ENCODE data around the gene MAP1LC3B2. TPM values are rescaled to one million over a fixed set of nuclear protein-coding genes. Genes with fewer than 3 reads are reported as not detected.
"Not testable (repeated sequence)": the region's sequence is repeated elsewhere in the genome, so short reads cannot be mapped to it uniquely, and the experiment has no call there.

MAP1LC3B2 gene
- total RNA-seq, 2 experiments from 2014 or later: 0.54 to 1.7 TPM

DNA sequence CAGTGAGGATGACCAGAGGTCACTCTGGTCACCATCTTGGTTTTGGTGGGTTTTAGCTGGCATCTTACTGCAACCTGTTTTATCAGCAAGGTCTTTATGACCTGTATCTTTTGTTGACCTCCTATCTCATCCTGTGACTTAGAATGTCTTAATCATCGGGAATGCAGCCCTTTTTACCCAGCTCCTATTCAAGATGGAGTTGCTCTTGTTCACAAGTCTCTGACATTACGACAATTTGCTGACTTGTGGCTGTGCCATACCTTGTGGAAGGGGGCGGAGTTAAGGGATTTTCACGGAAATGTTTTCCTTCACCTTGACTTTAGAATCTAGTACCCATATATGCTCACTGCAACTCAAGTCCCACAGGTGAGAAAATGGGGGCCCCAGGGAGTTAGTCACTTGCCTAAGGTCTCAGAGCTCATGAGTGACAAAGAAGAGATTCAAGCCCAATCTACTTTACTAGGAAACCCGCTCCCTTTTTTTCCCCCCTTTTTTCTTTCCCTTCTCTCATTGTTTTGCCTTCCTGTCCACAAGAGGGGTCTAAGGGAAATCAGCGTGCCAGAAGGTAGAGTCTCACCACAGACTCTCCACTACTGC is 2.7 kb upstream of the MAP1LC3B2 start:
- no peak overlapping the region for H3K27ac Mint-ChIP-seq
- peaks cover 8% of the 10 kb centered on the region for H3K36me3 Mint-ChIP-seq
- H3K4me3 Mint-ChIP-seq: no peak overlapping the region
- H3K27me3 Mint-ChIP-seq: peaks cover 13% of the 10 kb centered on the region
- DNase-seq (no peak), ATAC-seq (no peak)
- no peaks in the 10 kb centered on the region for H3K9me3 Mint-ChIP-seq (ENCODE audit: low read depth)
- peaks cover 28% of the 10 kb centered on the region for H3K4me1 Mint-ChIP-seq
- CTCF ChIA-PET: interaction anchor here (1.0 to 4.3 kb wide), 2 partner anchors 19 to 44 kb away, joined by 3 to 23 read pairs; no protein-coding TSS in a partner anchor

GRCh38 chr12:116556964-116557698 is 2.0 kb upstream of the MAP1LC3B2 start:
- no peak overlapping the region for H3K4me3 Mint-ChIP-seq
- DNase-seq (no peak), ATAC-seq (no peak)
- CTCF ChIA-PET: interaction anchor here (0.8 to 4.3 kb wide), 3 partner anchors 20 to 43 kb away, joined by 3 to 23 read pairs (median 3); no protein-coding TSS in a partner anchor
- peaks cover 13% of the 10 kb centered on the region for H3K27me3 Mint-ChIP-seq
- no peaks in the 10 kb centered on the region for H3K9me3 Mint-ChIP-seq (ENCODE audit: low read depth)
- no peak overlapping the region for H3K27ac Mint-ChIP-seq
- peaks cover 28% of the 10 kb centered on the region for H3K4me1 Mint-ChIP-seq
- peaks cover 12% of the 10 kb centered on the region for H3K36me3 Mint-ChIP-seq

DNA sequence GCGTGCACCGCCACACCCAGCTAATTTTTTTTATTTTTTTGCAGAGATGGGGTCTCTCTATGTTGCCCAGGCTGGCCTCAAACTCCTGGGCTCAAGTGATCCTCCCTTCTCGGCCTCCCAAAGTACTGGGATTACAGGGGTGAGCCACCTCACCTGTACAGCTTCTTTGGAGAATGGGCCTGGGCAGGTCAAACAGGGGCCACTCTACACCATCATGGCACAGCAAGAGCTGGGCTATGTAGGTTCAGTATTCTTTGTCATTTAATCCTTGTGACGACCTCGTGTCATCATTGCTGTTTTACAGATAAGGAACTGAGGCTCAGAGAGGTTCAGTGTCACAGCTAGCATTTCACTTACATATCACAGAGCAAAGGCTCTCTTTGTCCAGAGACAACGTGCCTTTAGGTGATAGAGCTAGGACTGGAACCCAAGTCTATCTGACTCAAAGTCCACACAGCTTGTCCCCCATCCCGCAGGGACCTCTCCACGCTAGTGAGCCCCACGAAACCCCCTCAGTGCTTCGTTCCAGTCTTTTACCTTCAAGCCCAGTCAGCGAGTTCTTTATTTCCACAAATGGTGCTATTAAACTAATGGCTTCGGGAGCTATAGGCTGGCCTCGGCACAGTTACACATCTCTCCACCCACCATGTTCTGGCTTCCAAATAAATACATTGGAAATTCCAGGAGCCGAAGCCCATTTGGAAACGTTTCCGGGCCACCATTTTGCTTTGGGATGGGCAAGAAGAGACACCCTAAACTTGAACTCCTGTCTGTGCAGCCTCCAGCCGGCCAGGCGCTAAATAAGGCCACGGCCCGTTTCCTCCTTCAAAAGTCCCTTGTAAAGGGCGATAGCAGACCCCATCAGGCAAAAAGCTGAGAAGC is 660 bp upstream of the MAP1LC3B2 start:
- no peak for DNase-seq
- Mint-ChIP-seq H3K27me3 (peaks cover 13% of the 10 kb centered on the region), H3K4me1 (peaks cover 28% of the 10 kb centered on the region), H3K4me3 (peak overlapping the region; percentile 72), H3K27ac (peak overlapping the region; percentile 99), H3K9me3 (ENCODE audit: low read depth) (peaks cover 4% of the 10 kb centered on the region), H3K36me3 (peaks cover 20% of the 10 kb centered on the region)
- no peak for ATAC-seq
- CTCF ChIA-PET: interaction anchor here (0.9 to 4.3 kb wide), 10 partner anchors 9 to 391 kb away, joined by 3 to 26 read pairs (median 6); no protein-coding TSS in a partner anchor

GRCh38 chr12:116561181-116561821 is 2.1 kb downstream of the MAP1LC3B2 start:
- no peak overlapping the region for H3K27ac Mint-ChIP-seq
- DNase-seq: no peak
- ATAC-seq: no peak
- CTCF ChIA-PET: interaction anchor here (1.0 to 3.7 kb wide), 2 partner anchors 11 to 39 kb away, joined by 3 to 26 read pairs; no protein-coding TSS in a partner anchor
- H3K9me3 Mint-ChIP-seq (ENCODE audit: low read depth): peaks cover 16% of the 10 kb centered on the region
- peaks cover 35% of the 10 kb centered on the region for H3K36me3 Mint-ChIP-seq
- H3K4me3 Mint-ChIP-seq: no peak overlapping the region
- peaks cover 9% of the 10 kb centered on the region for H3K27me3 Mint-ChIP-seq
- peaks cover 28% of the 10 kb centered on the region for H3K4me1 Mint-ChIP-seq

- Mint-ChIP-seq H3K9me3 (ENCODE audit: low read depth) (peaks cover 16% of the 10 kb centered on the region), H3K27me3 (peaks cover 4% of the 10 kb centered on the region), H3K4me3 (no peak overlapping the region), H3K27ac (no peak overlapping the region), H3K4me1 (peaks cover 26% of the 10 kb centered on the region), H3K36me3 (peaks cover 31% of the 10 kb centered on the region)
- CTCF ChIA-PET: no interaction called here
- no peak for ATAC-seq
- no peak for DNase-seq
Measured at GRCh38 chr12:116562090-116562489, 2.9 kb downstream of the MAP1LC3B2 start.

GRCh38 chr12:116563262-116563661 is 4.1 kb downstream of the MAP1LC3B2 start:
- CTCF ChIA-PET: interaction anchor here (1.4 to 1.5 kb wide), 2 partner anchors 10 to 30 kb away, joined by 4 to 7 read pairs; no protein-coding TSS in a partner anchor
- DNase-seq: no peak

GRCh38 chr12:116564080-116564479 is 4.9 kb downstream of the MAP1LC3B2 start:
- Mint-ChIP-seq H3K36me3 (peaks cover 31% of the 10 kb centered on the region), H3K27me3 (peaks cover 4% of the 10 kb centered on the region), H3K4me3 (no peak overlapping the region), H3K9me3 (ENCODE audit: low read depth) (peaks cover 16% of the 10 kb centered on the region), H3K27ac (no peak overlapping the region), H3K4me1 (peaks cover 13% of the 10 kb centered on the region)
- DNase-seq (no peak), ATAC-seq (no peak)
- CTCF ChIA-PET: interaction anchor here (1.4 to 1.5 kb wide), 2 partner anchors 9 to 31 kb away, joined by 4 to 7 read pairs; no protein-coding TSS in a partner anchor

More at GRCh38 chr12:116563262-116563661, 4.1 kb downstream of the MAP1LC3B2 start:
- Mint-ChIP-seq H3K27me3 (peaks cover 4% of the 10 kb centered on the region), H3K4me1 (peaks cover 21% of the 10 kb centered on the region), H3K36me3 (peaks cover 31% of the 10 kb centered on the region), H3K27ac (no peak overlapping the region), H3K4me3 (no peak overlapping the region), H3K9me3 (ENCODE audit: low read depth) (peaks cover 16% of the 10 kb centered on the region)
- ATAC-seq: no peak

DNA sequence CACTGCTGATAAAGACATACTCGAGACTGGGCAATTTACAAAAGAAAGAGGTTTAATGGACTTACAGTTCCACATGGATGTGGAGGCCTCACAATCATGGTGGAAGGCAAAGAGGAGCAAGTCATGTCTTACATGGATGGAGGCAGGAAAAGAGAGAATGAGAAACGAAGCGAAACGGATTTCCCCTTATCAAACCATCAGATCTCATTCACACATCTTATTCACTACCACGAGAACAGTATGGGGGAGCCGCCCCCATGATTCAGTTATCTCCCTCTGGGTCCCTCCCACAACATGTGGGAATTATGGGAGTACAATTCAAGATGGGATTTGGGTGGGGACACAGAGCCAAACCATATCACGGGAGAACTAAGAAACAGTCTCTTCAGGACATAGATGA is 6.0 kb downstream of the MAP1LC3B2 start:
- Mint-ChIP-seq H3K36me3 (peaks cover 29% of the 10 kb centered on the region), H3K9me3 (ENCODE audit: low read depth) (peaks cover 16% of the 10 kb centered on the region)
- H3K4me3 Mint-ChIP-seq, H3K27ac Mint-ChIP-seq, ATAC-seq, H3K4me1 Mint-ChIP-seq, CTCF ChIA-PET, DNase-seq, H3K27me3 Mint-ChIP-seq: not testable (repeated sequence)

GRCh38 chr12:116565963-116566362 is 6.8 kb downstream of the MAP1LC3B2 start:
- Mint-ChIP-seq H3K36me3 (peaks cover 29% of the 10 kb centered on the region), H3K4me3 (no peak overlapping the region), H3K4me1 (no peaks in the 10 kb centered on the region), H3K27me3 (peaks cover 2% of the 10 kb centered on the region), H3K9me3 (ENCODE audit: low read depth) (peaks cover 16% of the 10 kb centered on the region), H3K27ac (no peak overlapping the region)
- CTCF ChIA-PET: no interaction called here
- no peak for ATAC-seq
- no peak for DNase-seq

DNA sequence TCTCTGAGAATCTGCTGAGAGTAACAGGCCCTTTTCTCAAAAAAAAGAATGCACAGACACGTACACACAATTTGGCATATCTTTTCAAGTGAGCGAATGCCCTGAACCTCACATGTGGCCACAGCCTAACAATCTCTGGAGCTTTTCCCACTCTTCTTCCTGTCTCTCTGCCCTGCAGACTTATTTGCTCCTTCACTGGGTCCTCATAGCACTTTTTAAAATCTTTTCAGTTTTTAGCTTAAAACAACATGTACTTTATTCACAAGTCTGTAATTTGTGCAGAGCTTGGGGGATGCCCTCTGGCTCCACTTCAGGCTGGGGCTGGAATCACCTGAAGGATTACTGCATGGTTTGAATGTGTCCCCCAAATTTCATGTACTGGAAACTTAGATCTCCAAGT is 9.0 kb downstream of the MAP1LC3B2 start:
- no peak overlapping the region for H3K27ac Mint-ChIP-seq
- peaks cover 15% of the 10 kb centered on the region for H3K9me3 Mint-ChIP-seq (ENCODE audit: low read depth)
- ATAC-seq: no peak
- peaks cover 2% of the 10 kb centered on the region for H3K27me3 Mint-ChIP-seq
- H3K36me3 Mint-ChIP-seq: peaks cover 20% of the 10 kb centered on the region
- H3K4me1 Mint-ChIP-seq: no peaks in the 10 kb centered on the region
- DNase-seq: no peak
- CTCF ChIA-PET: no interaction called here
- H3K4me3 Mint-ChIP-seq: no peak overlapping the region

DNA sequence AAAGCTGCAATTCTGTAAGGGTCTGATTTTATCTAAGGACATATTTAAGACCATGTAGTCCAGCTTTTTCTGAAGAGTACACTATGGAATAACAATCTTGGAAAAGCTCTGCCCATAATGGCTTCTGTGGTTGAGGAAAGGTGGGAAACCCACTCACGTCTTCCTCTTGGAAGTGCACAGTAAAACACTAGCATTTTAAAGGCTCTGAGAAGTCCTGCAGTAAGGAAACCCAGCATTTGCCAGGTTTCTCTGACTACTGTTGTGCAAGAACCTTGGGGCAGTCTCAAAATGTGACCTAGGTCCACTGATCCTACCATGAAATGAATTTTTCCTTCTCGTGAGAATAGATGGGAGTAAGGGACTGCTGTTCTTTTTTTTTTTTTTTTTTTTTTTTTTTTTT is 11.9 kb downstream of the MAP1LC3B2 start:
- CTCF ChIA-PET: interaction anchor here (0.7 kb wide), 1 partner anchor 395 kb away, joined by 3 read pairs; no protein-coding TSS in a partner anchor
- H3K4me3 Mint-ChIP-seq: no peak overlapping the region
- DNase-seq: no peak
- H3K4me1 Mint-ChIP-seq: no peaks in the 10 kb centered on the region
- H3K36me3 Mint-ChIP-seq: no peaks in the 10 kb centered on the region
- no peak overlapping the region for H3K27ac Mint-ChIP-seq
- no peaks in the 10 kb centered on the region for H3K27me3 Mint-ChIP-seq
- no peaks in the 10 kb centered on the region for H3K9me3 Mint-ChIP-seq (ENCODE audit: low read depth)
- no peak for ATAC-seq

DNA sequence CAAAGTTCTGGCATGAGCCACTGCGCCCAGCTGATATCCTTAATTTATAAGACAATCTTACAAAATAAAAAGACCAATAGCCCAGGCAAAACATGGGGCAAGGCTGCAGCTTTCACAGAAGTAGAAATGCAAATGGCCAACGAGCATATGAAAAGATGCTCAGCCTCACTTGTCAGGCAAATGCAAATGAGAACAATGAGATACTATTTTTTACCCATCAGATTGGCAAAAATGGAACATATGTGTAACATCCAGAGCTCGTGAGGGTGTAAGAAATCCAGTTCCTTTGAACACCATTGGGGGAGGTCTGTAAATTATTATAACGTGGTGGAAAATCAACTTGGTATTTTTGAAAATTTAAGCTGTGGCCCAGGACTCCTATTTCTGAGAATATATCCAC is 14.6 kb downstream of the MAP1LC3B2 start:
- no peak for ATAC-seq
- Mint-ChIP-seq H3K36me3 (no peaks in the 10 kb centered on the region), H3K27ac (no peak overlapping the region), H3K4me1 (no peaks in the 10 kb centered on the region), H3K4me3 (no peak overlapping the region), H3K27me3 (peaks cover 5% of the 10 kb centered on the region), H3K9me3 (ENCODE audit: low read depth) (no peaks in the 10 kb centered on the region)
- DNase-seq: no peak
- CTCF ChIA-PET: interaction anchor here (1.9 kb wide), 1 partner anchor 10 kb away, joined by 7 read pairs; no protein-coding TSS in a partner anchor

Data from activated CD8-positive, alpha-beta memory T cell treated with anti-CD3 and anti-CD28 coated beads, Interleukin-2, amount 10 ng/mL, durations not matched to agents 7 days and 5 days (primary cell).